Esophagus squamous epithelium (tissue), 5 donors: Measurements from ENCODE around the gene ADA. TPM values are rescaled to one million over a fixed set of nuclear protein-coding genes. Genes with fewer than 3 reads are reported as not detected.

Experiments
- DNase-seq: peaks from one replicate; lab custom pipeline; 2025; lab: John Stamatoyannopoulos, UW
- H3K27ac ChIP-seq, 4 donors: fragments of 200-600 bp; sonication (generic); one replicate each; pipeline ENCODE4 v1.5.1; 2016 to 2019; ENCODE audit warnings: mild to moderate bottlenecking in 1 of 4
- H3K27me3 ChIP-seq, 4 donors: fragments of 200-600 bp; sonication (generic); 1 replicate in 3 of 4; 2 replicates in 1 of 4; pipeline versions ENCODE4 v1.5.1 to v1.6.0; 2017 to 2021; ENCODE audit warnings: antibody characterized with exemption in 1 of 4
- H3K36me3 ChIP-seq, 3 donors: fragments of 200-600 bp; sonication (generic); one replicate each; pipeline ENCODE4 v1.5.1; 2016 to 2019
- H3K4me1 ChIP-seq, 3 donors: fragments of 200-600 bp; sonication (generic); one replicate each; pipeline ENCODE4 v1.5.1; 2017 to 2019
- H3K4me3 ChIP-seq, 4 donors: fragments of 200-600 bp; sonication (generic); 1 replicate in 3 of 4; 2 replicates in 1 of 4; pipeline ENCODE4 v1.5.1; 2016 to 2019; ENCODE audit warnings: mild to moderate bottlenecking in 2 of 4, moderate library complexity in 1 of 4
- H3K9me3 ChIP-seq, 3 donors: fragments of 200-600 bp; sonication (generic); one replicate each; pipeline ENCODE4 v1.5.1; 2016 to 2019
- POLR2A ChIP-seq, 4 donors: fragments of 450-650 bp; IDR thresholded peaks; one replicate each; pipeline ENCODE4 v1.6.1; 2017; ENCODE audit warnings: antibody characterized with exemption in 4 of 4, mild to moderate bottlenecking in 4 of 4, moderate library complexity in 3 of 4
- WGBS, 2 donors: methylation state at CpG; one replicate each; pipeline ENCODE4 v1.1.5; 2018; 5-methylcytosine and 5-hydroxymethylcytosine counted together
- intact Hi-C: fragments of 100-400 bp; cut with DNase I; formaldehyde crosslinking; loops from one replicate; pipeline ENCODE4 v1.15.0; 2022
- total RNA-seq, 4 donors: library from RNA; depleted of rRNA; stranded (reverse); fragments of >200 nt; gene quantifications; one replicate each; pipeline ENCODE4 v1.1.0, GENCODE V29; 2016
- TF ChIP-seq, protein P1 (sequence below), 6 experiments: fragments of 450-650 bp in 4 of 6; fragments of 200-600 bp in 2 of 6; sonication (generic) in 2 of 6; IDR thresholded peaks; one replicate each; pipeline ENCODE4 v1.5.1; 2016 to 2019; ENCODE audit warnings: antibody characterized with exemption in 6 of 6, mild to moderate bottlenecking in 4 of 6, moderate library complexity in 4 of 6
- donor health status: DM: yes; HTN: yes; CAD: no.

The ADA gene
- total RNA-seq, 4 donors from 2014 or later: 3.8 to 31.7 (median 15.7) TPM

GRCh38 chr20:44695674-44696300, 44.3 kb upstream of the ADA start:
- TF ChIP-seq, protein P1, sequence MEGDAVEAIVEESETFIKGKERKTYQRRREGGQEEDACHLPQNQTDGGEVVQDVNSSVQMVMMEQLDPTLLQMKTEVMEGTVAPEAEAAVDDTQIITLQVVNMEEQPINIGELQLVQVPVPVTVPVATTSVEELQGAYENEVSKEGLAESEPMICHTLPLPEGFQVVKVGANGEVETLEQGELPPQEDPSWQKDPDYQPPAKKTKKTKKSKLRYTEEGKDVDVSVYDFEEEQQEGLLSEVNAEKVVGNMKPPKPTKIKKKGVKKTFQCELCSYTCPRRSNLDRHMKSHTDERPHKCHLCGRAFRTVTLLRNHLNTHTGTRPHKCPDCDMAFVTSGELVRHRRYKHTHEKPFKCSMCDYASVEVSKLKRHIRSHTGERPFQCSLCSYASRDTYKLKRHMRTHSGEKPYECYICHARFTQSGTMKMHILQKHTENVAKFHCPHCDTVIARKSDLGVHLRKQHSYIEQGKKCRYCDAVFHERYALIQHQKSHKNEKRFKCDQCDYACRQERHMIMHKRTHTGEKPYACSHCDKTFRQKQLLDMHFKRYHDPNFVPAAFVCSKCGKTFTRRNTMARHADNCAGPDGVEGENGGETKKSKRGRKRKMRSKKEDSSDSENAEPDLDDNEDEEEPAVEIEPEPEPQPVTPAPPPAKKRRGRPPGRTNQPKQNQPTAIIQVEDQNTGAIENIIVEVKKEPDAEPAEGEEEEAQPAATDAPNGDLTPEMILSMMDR (IDR thresholded peaks at IDR 0.05): no peak
- TF ChIP-seq POLR2A (IDR thresholded peaks at IDR 0.05): no peak
- Histone ChIP-seq H3K27ac (peak overlapping the region; percentile 42 to 91 (median 82)), H3K9me3 (no peaks in the 10 kb centered on the region), H3K36me3 (no peaks in the 10 kb centered on the region), H3K4me1 (peaks cover 0 to 58% (median 32%) of the 10 kb centered on the region in 3 donors), H3K27me3 (no peaks in the 10 kb centered on the region), H3K4me3 (no peak overlapping the region)
- DNase-seq: no peak
- intact Hi-C loops: no loop called here

DNA sequence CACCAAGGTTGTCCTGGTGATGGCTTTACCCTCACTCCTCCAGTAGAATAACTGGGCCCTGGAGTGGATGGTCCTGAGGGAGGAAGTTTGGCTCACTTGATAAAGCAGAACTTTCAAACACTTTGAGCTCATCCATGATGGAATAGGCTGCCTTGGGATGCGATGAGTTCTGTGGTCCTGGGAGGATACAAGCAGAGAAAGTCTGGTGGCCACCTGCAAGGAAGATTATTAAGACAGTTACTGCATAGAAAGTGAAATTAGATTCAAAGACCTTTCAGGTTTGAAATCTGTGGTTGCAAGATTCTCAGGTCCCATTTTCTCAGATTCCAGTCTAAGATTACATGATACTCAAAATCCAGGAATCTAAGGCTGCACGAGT, 43.8 kb upstream of the ADA start:
- DNase-seq: no peak
- no peaks in the 10 kb centered on the region for H3K27me3 ChIP-seq
- H3K36me3 ChIP-seq: no peaks in the 10 kb centered on the region
- H3K4me3 ChIP-seq: no peak overlapping the region
- TF ChIP-seq, protein P1 (IDR thresholded peaks at IDR 0.05): no peak
- TF ChIP-seq POLR2A (IDR thresholded peaks at IDR 0.05): no peak
- H3K27ac ChIP-seq: peak overlapping the region; percentile 65 to 91 (median 82)
- 23 to 57% methylated on average over 1 to 2 of the region's 2 CpGs for WGBS, 2 donors
- H3K4me1 ChIP-seq: peaks cover 0 to 59% (median 30%) of the 10 kb centered on the region in 3 donors
- H3K9me3 ChIP-seq: no peaks in the 10 kb centered on the region
- intact Hi-C loops: no loop called here

GRCh38 chr20:44694159-44694558, 42.7 kb upstream of the ADA start:
- Histone ChIP-seq H3K36me3 (no peaks in the 10 kb centered on the region), H3K9me3 (no peaks in the 10 kb centered on the region), H3K27ac (peak overlapping the region; percentile 65 to 91 (median 82)), H3K27me3 (no peaks in the 10 kb centered on the region), H3K4me1 (peaks cover 0 to 59% (median 30%) of the 10 kb centered on the region in 3 donors), H3K4me3 (no peak overlapping the region)
- no peak for DNase-seq
- no peak for TF ChIP-seq POLR2A (IDR thresholded peaks at IDR 0.05)
- TF ChIP-seq, protein P1 (IDR thresholded peaks at IDR 0.05): no peak
- intact Hi-C loops: no loop called here
- WGBS, 2 donors: 87 to 91% methylated on average over 4 of the region's 4 CpGs

DNA sequence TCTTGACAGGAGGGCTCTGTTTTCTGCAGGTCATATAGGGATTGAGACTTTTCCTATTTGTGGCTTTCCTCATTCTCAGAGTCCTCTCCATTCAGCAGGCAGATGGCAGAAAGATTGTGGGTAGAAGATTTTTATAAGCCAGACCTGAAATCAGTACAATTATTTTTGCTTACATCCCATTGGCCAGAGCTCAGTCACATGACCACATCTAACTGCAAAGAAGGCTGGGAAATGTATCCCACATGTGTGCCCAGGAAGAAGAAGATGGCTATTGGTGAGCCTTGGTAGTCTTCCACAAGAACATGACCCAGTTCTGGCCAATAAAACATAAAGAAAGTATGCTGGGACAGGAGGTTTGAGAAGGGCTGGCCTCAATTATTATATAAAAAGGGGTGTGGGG, 42.1 kb upstream of the ADA start:
- H3K27me3 ChIP-seq: no peaks in the 10 kb centered on the region
- H3K4me3 ChIP-seq: no peak overlapping the region
- no peak for DNase-seq
- intact Hi-C loops: no loop called here
- no peaks in the 10 kb centered on the region for H3K36me3 ChIP-seq
- H3K27ac ChIP-seq: peak overlapping the region; percentile 65 to 91 (median 82)
- no peak for TF ChIP-seq POLR2A (IDR thresholded peaks at IDR 0.05)
- TF ChIP-seq, protein P1 (IDR thresholded peaks at IDR 0.05): no peak
- H3K4me1 ChIP-seq: peaks cover 0 to 59% (median 30%) of the 10 kb centered on the region in 3 donors
- no peaks in the 10 kb centered on the region for H3K9me3 ChIP-seq

- WGBS, 2 donors: 25 to 28% methylated on average over 2 to 4 of the region's 7 CpGs
Measured at GRCh38 chr20:44692932-44693480, 41.5 kb upstream of the ADA start.

More at GRCh38 chr20:44692932-44693480, 41.5 kb upstream of the ADA start:
- H3K4me3 ChIP-seq: no peak overlapping the region
- peaks cover 0 to 59% (median 30%) of the 10 kb centered on the region in 3 donors for H3K4me1 ChIP-seq
- TF ChIP-seq, protein P1 (IDR thresholded peaks at IDR 0.05): no peak
- TF ChIP-seq POLR2A (IDR thresholded peaks at IDR 0.05): peak in 1 of 4 donors; percentile 27
- H3K27me3 ChIP-seq: no peaks in the 10 kb centered on the region
- intact Hi-C loops: no loop called here
- no peaks in the 10 kb centered on the region for H3K36me3 ChIP-seq
- no peaks in the 10 kb centered on the region for H3K9me3 ChIP-seq
- peak overlapping the region; percentile 65 to 91 (median 82) for H3K27ac ChIP-seq
- DNase-seq: no peak
